HK-2 (cell line): Measurements from ENCODE around the gene CFAP61.
"Not testable (repeated sequence)": the region's sequence is repeated elsewhere in the genome, so short reads cannot be mapped to it uniquely, and the experiment has no call there.

Source experiments
- DNase-seq: peaks from one replicate; pipeline ENCODE4 v3.0.0-alpha.2; 2018; ENCODE audit not compliant: unreplicated experiment

Gene CFAP61, protein sequence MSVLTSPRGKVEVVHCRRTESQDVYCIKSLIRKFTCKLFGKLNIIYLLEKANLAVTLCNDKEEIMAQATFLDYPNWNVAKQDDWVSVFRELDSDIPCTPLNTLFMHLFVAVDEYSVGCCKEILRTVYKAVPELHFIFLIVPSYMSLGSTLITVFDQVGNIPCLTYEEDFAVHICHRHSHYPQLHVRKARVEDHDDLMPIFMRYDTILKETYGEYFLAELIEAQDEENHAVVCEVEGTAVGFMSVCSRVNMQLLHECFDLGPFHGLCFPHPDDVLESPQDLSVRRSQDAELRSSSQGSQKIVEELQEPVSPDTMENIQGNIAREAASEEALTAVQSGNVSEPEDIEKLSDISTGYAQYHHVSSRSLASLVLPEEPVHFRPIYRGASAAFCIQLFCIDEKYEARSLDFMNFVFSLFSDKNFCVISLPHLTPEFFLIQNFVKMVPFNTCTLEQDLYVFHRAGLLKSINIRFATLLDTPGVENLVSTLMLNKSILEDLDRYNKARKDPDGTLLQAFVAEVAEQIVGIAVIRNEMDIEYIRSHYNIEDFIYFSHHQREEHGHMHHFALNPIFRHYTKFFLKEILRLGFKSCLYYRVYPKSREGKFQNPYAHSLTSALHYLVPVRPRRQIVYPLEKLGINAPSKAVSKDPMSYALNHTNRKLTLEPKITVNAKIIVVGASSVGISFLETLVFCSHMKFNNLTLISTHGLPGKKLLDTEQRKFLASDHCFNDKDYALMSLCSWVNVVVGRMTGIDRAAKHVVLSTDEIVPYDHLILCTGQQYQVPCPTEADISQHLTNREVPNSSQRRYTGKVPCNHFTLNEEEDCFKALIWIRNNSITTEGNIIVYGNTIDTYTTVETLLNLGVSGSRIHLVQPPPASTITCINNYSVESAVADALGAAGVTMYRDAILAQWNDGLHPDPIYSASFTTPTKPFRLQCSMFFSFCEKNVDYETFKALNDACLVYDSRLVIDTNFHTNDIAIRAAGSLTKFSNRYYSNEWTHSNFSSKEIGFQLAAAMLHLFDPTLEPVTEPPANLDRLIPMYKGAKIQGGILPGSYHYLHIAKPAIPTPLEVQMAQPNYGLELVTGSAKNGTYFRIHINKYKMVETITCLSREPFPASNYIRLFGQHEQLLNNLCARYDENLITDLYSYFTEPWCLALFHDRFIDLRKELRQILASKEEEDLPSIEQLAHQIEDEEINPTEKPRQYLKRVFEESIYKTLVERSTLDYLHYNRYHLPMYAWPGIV

GRCh38 chr20:20052074-20052970, at the start of gene CFAP61, which contains the start of gene CRNKL1:
Gene CFAP61 (plus strand): TSS chr20:20052532. CDS start chr20:20056654, 4,122 bp downstream.
Gene CRNKL1 (minus strand): TSS chr20:20052466. CDS start chr20:20052342, 124 bp downstream.
- peak; percentile 98 for DNase-seq

DNA sequence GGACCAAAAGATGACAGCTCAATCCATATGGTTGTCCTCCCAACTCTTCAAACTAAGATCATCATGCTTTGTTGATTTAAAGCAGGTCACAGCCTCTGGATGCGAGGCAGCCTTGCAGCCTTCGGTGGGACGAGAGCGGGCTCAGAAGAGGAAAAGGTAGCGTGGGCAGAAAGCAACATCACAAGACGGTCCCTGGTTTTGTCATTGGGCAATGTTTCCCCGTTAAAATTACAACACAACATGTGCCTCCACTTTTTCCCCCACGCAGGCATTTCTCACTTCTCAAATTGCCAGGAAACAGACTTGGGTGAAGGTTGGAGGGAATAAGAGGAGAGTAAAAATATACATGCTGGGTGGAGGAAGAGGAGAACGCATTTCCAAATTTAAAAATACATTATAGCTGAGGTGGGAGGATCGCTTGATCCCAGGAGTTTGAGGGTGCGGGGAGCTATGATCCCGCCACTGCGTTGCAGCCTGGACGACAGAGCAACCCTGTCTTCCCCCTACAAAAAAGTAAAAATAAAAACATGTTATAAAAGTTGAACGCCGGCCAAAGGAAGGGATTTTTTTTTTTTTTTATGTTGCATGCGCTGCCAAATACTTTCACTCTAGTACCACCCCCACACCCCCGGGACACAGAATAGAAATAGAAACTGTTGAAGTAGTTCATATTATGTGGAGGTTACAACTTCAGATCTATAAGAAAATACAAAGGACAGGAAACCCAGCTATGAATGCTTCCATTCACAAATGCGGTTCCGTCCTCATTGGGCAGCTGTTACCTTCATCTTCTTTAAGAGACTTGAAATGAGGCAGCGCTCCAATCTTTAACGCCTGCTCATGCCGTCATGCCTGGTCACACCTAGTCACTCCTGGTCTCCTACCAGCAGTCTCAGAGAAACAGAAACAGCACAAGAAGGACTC, 49.0 kb upstream of the CFAP61 start:
- DNase-seq, result no peak

GRCh38 chr20:20003955-20004322, 48.4 kb upstream of the CFAP61 start:
- DNase-seq, result not testable (repeated sequence)

- no peak for DNase-seq
These were observed 47.0 kb upstream of the CFAP61 start for GRCh38 chr20:20005342-20005741.

DNA sequence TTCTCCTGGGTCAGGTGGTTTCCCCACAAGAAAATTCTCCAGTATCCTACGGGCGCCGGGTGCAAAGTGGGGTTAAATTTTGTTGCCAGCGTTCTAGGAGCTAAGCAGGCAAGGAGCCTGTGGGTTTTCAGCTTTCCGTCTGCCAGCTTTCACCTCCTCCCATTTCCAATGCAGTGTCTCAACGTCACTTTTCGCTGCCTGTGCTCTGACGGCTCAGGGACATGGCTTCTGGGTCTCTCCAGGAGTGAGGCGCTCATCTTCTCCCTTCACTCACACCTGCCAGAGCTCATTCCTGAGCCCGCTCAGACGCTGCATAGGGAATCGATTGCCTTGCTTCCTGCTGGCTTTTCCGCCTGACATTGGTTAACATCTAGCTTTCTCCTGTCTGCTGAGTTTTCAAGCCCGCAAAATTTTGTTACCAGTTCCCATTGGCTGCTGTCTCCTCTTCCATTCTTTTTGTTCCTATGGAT, 42.5 kb upstream of the CFAP61 start:
- no peak for DNase-seq

DNA sequence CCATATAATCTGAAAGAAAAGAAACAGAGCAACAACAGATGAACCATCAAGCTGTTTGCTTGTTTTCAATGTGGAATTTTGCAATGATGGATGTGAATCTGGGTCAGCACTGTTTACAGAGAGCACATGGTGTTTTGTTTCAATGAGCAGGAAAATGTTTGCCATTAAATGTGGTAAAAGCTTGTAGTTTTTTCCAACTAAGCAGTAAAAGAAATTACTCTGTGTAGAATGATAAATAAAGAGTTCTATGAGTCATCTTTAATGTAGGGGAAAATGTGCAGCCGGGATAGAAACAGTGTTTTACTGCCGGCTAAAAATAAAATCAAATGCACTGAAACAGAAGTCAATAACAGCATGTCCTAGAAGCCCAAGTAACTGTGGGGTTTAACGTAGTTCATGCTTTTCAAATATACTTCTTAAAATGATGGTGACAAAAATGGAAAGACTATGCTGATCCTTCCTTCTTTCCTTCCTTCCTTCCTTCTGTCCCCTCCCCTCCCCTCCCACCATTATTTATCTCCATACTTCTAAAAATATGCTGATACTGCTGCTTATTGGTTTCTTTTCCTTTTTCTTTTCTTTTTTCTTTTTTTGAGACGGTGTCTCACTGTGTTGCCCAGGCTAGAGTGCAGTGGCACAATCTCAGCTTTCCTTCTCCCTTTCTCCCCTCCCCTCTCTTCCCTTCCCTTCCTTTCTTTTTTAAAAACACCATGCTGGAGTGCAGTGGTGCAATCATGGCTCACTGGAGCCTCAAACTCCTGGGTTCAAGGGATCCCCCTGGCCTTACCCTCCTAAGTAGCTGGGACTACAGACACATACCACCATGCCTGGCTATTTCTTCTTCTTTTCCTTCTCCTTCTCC, 41.5 kb upstream of the CFAP61 start:
- no peak for DNase-seq

DNA sequence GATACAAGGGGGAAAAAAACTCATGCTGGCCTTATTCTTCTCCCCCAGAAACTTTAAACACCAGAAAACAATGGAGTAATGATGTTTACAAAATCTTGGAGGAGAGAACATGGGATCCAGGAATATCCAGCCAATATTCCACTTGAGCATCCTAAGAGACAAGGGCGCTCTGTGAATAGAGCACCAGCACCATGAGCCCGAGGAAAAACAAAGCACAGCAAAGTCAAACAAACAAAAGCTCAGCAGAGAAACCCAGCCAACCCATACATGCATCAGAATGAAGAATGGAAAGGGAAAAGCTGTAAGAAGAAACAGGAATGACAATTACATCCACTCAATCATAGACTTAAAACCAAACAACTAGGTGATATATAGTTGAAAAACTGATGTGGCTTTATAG, 39.8 kb upstream of the CFAP61 start:
- no peak for DNase-seq

DNA sequence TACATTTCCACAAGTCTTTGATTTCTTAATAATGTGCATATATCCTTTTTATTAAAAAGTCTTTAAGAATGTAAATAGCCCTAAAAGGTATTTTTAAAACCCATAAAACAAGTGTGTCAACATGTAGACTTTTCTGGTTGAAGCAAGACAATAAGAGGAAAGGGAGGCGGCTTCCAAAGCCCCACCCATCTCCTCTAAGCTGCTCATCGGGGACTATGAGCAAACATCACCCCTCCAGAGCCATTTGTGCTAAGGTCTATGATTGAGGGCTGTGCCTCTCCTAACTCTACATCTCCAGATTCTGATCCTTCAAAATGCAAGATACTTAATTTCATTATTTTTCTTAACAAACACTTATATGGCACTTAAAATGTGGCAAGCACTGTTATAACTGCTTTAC, 37.7 kb upstream of the CFAP61 start:
- DNase-seq, result no peak

DNA sequence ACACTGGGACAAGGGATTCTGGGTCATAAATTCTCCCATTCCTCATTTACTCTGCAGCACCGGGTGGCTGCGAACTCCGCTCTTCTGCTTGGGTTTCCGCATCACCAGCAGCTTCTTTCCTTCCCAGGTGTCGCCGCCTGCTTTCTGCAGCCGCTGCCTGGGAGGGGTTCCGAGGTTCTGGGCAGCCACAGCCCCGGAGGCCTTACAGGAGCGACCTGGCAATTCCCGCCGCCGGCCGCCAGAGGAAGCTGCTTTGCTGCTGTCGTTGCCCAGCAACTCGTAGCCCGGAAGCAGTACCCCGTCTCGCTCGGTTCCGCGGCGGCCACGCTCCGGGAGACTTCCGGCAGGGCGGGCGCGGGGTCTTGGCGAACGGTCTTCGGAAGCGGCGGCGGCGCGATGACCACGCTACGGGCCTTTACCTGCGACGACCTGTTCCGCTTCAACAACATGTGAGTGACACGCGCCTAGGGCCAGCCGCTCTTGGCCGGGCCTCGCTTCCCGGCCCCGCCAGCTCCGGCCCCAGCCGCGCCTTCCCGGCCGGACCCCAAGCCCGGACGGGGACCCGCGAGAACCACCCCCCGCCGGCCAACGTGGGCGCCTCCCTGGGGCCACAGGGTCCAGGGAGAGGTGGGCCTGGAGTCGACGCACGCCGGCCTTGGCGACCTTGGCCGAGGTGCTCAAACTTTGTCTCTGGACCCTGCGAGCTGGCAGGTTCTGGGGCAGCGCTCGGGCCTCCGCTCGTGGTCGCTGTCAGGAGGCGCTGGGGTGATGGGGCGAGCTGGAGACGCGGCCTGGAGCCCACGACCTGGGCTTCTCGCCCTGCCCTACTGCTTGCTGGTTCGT, 35.1 kb upstream of the CFAP61 start, which contains the start of gene NAA20:
Gene NAA20 (plus strand): TSS at position 362 of the 843 bp plus-strand sequence. CDS start 35 bp downstream, at position 397.
- peak; percentile 97 for DNase-seq

DNA sequence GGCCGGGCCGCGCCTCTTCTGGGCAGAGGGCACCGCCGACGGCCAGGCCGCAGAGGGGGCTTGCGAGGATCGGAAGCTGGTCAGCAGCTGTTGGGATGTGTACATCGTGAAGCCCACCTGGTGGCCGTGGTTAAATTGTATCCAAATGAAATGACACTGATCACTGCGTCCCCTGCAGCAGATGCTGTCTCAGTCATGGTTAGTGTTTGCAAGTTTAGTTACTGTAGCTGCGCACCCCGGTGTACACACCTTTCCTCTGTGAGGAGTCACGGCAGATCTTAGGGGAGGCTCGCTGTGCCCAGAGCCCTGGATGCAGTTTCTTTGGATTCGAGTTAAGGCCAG, 34.5 kb upstream of the CFAP61 start:
- no peak for DNase-seq

GRCh38 chr20:20018366-20018765, 34.0 kb upstream of the CFAP61 start:
- no peak for DNase-seq

DNA sequence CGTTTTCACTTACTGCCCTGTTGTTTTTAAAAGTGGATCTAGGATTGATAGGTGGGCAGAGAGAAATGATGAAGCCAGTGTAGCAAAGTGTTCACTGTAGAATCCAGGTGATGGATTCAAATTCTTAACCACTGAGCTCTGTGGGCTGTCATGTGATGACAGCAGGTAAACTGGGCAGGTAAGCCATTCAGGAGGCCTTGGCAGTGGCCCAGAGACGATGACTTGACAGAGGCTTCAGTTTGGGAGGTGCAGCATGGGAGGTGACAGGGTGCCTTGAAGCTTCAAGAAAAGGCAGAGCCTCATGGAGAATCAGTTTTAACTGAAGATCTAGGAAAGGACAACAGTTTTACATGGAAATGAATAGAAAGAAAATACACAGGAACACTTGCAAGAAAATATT, 33.2 kb upstream of the CFAP61 start:
- DNase-seq, result no peak

DNA sequence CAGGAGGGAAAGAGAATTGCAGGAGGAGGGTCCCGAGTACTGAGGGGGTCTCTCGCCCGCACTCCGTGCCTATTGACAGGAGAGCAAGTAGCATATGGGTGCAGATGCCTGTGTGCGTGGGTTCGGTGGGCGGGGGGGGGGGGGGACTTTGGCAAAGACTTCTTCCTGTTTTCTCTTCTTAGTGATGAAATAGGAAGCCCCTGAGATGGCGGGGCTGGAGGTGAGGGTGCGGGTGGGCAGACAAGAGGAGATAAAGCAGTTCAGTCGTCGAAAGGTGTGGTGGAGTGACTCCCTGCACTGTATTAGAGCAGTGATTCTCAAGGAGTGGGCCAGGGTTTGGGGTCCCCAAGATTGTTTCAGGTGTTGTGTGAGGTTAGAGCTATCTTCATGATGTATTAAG, 31.4 kb upstream of the CFAP61 start:
- DNase-seq, result no peak

DNA sequence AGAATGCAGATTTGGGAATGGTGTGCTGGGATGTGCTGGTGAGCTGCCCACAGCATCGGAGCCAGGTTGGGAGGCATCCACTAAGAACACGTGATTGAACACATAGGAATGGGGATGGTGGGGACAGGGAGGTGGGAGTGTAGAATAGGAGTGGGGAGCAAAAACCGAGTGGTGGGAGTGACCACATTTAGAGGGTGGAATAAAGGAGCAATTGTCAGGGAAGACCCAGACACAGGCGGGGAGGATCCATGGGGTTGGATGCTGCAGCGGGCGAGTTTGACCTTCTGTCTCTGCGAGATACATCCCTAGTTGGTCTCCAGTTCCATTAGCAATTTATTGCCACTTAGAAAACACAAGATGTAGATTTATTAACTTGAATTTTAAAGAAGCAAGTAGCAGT, 30.5 kb upstream of the CFAP61 start:
- no peak for DNase-seq

DNA sequence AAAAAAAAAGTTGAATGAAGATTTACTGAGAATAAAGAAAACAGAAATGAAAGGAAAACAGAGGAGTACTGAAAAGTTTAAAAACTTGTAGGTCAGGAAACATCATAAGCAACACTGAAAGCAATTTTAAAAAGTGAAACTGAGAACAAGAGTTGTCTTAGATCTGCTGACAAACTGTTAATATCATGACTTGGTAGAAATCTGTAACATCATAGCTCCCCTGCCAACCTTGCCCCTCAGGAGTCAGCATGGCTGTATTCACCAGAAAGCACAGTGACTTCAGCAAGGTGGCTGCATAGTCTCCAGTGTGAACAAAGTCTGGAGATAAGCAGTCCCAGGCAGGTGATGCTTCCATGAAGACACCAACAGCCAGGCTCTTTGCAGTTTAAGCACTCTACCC, 29.8 kb upstream of the CFAP61 start:
- DNase-seq, result no peak

- no peak for DNase-seq
These were observed 28.9 kb upstream of the CFAP61 start for GRCh38 chr20:20023395-20023794.

DNA sequence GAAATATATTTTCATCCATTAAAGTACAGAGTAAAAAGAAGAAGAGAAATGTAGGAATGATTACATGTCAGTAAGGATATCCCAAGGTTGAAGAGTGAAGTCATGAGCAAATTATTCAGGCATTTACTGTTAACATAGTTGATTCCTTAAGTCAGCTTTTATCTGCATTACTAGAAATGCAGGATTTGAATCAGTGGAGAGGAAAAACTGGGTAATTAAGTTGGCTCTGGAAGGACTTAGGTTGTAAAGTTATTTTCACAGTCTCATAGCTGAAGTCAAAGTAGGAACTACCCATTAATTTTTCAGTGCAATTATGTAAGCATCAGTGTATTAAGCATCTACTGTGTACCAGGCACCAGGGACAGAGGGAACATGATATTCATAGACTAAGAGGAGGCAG, 27.4 kb upstream of the CFAP61 start:
- no peak for DNase-seq

DNA sequence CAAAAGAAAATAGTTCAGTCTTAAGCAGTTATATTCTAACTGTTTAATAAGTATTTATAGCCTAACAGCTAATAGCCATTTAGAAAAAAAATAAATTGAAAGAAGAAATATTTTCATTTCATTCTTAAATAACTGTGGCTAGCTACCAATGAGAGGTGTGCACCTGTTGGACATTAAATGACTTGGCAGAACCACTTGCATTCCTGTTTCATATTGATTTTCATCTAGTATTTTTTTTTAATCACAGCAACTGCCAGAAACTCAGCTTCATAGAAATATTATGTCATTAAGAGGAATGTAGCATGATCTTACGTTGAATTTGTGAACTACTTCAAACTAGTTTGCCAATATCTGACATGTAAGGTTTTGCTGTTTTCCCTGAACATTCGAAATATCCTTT, 25.0 kb upstream of the CFAP61 start:
- no peak for DNase-seq
